ENCODE data around the gene GGCT.
"Not testable (repeated sequence)": the region's sequence is repeated elsewhere in the genome, so short reads cannot be mapped to it uniquely, and the experiment has no call there.

Gene GGCT

DNA sequence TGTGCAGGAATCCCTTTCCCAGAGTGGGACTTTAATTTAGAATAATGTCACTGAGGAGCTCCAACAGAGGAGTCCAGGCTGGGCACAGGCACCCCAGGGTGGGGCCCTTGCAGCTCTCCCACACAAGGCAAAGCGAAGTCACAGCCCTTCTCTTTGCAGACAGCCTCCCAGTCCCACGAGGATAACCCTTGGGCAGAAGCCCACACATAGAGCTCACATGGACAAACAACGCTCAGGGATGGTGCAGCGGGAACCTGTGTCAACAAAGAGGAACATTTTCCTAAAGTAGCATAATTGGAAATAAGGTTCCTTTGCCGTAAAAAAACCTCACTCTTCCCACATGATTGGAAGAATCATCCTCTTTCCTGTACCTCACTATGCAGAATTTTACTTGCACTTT is 29.3 kb upstream of the GGCT start:
- no peaks in the 10 kb centered on the region for H3F3A ChIP-seq (ENCODE audit: insufficient read depth)
- no peaks in the 10 kb centered on the region for H3K27me3 ChIP-seq (ENCODE audit: low read length)
- no peaks in the 10 kb centered on the region for H3K36me3 ChIP-seq (ENCODE audit: low read length)
- H3K4me3 ChIP-seq (ENCODE audit: insufficient read depth, low read length, poor library complexity, severe bottlenecking), result no peak overlapping the region
- no peak overlapping the region for H2AFZ ChIP-seq (ENCODE audit: low read depth, low read length, severe bottlenecking)
- H3K27ac ChIP-seq (ENCODE audit: low read depth, low read length), result no peak overlapping the region
- no peak overlapping the region for H3K4me2 ChIP-seq (ENCODE audit: low read depth, low read length, poor library complexity, severe bottlenecking)
- H3K9me2 ChIP-seq (replicated peaks; ENCODE audit: insufficient read depth, low read length), result no peaks in the 10 kb centered on the region
- no peaks in the 10 kb centered on the region for H3K79me2 ChIP-seq (ENCODE audit: insufficient read depth, low read length)
- TF ChIP-seq EZH2phosphoT487 (conservative IDR thresholded peaks at IDR 0.05; ENCODE audit: low read length), result no peak
- no peak for TF ChIP-seq CTCF (IDR thresholded peaks at IDR 0.05; ENCODE audit: insufficient read depth, low read length, poor library complexity, severe bottlenecking)
- no peaks in the 10 kb centered on the region for H4K20me1 ChIP-seq (ENCODE audit: low read depth, low read length)
- no peaks in the 10 kb centered on the region for H3K9me3 ChIP-seq (ENCODE audit: insufficient read depth, low read length)
- H3K9ac ChIP-seq (ENCODE audit: low read length), result no peak overlapping the region

DNA sequence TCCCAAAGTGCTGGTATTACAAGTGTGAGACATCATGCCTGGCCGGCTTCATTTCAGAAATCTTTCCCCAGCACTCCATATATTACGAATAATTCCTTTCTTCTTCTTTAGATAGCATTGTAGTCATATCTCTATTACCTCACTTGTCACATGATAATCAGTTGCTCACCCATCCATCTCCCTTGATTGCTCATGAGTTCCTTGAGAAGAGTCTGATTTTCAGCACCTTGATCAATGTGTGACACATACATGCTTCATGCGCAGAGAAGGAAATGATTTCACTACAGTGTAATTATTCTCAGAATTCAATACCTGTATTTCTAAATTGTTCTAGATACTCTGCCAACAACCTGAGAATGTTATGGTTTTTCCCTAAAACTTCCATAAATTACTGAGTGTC is 26.7 kb upstream of the GGCT start:
- no peaks in the 10 kb centered on the region for H3F3A ChIP-seq (ENCODE audit: insufficient read depth)
- H2AFZ ChIP-seq (ENCODE audit: low read depth, low read length, severe bottlenecking), result no peak overlapping the region
- H3K4me3 ChIP-seq (ENCODE audit: insufficient read depth, low read length, poor library complexity, severe bottlenecking), result no peak overlapping the region
- no peaks in the 10 kb centered on the region for H3K9me2 ChIP-seq (replicated peaks; ENCODE audit: insufficient read depth, low read length)
- no peak overlapping the region for H3K27ac ChIP-seq (ENCODE audit: low read depth, low read length)
- no peaks in the 10 kb centered on the region for H3K27me3 ChIP-seq (ENCODE audit: low read length)
- H3K79me2 ChIP-seq (ENCODE audit: insufficient read depth, low read length), result no peaks in the 10 kb centered on the region
- no peaks in the 10 kb centered on the region for H3K36me3 ChIP-seq (ENCODE audit: low read length)
- no peaks in the 10 kb centered on the region for H4K20me1 ChIP-seq (ENCODE audit: low read depth, low read length)
- TF ChIP-seq EZH2phosphoT487 (conservative IDR thresholded peaks at IDR 0.05; ENCODE audit: low read length) (no peak), CTCF (IDR thresholded peaks at IDR 0.05; ENCODE audit: insufficient read depth, low read length, poor library complexity, severe bottlenecking) (no peak)
- H3K9me3 ChIP-seq (ENCODE audit: insufficient read depth, low read length), result no peaks in the 10 kb centered on the region
- no peak overlapping the region for H3K9ac ChIP-seq (ENCODE audit: low read length)
- H3K4me2 ChIP-seq (ENCODE audit: low read depth, low read length, poor library complexity, severe bottlenecking), result no peak overlapping the region

- Histone ChIP-seq H2AFZ (ENCODE audit: low read depth, low read length, severe bottlenecking) (no peak overlapping the region), H3K27ac (ENCODE audit: low read depth, low read length) (no peak overlapping the region), H3K27me3 (ENCODE audit: low read length) (no peaks in the 10 kb centered on the region), H3K4me3 (ENCODE audit: insufficient read depth, low read length, poor library complexity, severe bottlenecking) (no peak overlapping the region), H3F3A (ENCODE audit: insufficient read depth) (no peaks in the 10 kb centered on the region), H3K9me3 (ENCODE audit: insufficient read depth, low read length) (no peaks in the 10 kb centered on the region), H3K9me2 (replicated peaks; ENCODE audit: insufficient read depth, low read length) (no peaks in the 10 kb centered on the region), H3K9ac (ENCODE audit: low read length) (no peak overlapping the region), H4K20me1 (ENCODE audit: low read depth, low read length) (no peaks in the 10 kb centered on the region), H3K36me3 (ENCODE audit: low read length) (no peaks in the 10 kb centered on the region), H3K4me2 (ENCODE audit: low read depth, low read length, poor library complexity, severe bottlenecking) (no peak overlapping the region), H3K79me2 (ENCODE audit: insufficient read depth, low read length) (no peaks in the 10 kb centered on the region)
- no peak for TF ChIP-seq EZH2phosphoT487 (conservative IDR thresholded peaks at IDR 0.05; ENCODE audit: low read length)
- no peak for TF ChIP-seq CTCF (IDR thresholded peaks at IDR 0.05; ENCODE audit: insufficient read depth, low read length, poor library complexity, severe bottlenecking)
Observed at GRCh38 chr7:30530373-30530772, 25.7 kb upstream of the GGCT start.

GRCh38 chr7:30528779-30529178 is 24.1 kb upstream of the GGCT start:
- Histone ChIP-seq H3K9me3 (ENCODE audit: insufficient read depth, low read length) (no peaks in the 10 kb centered on the region), H3F3A (ENCODE audit: insufficient read depth) (no peaks in the 10 kb centered on the region), H3K27me3 (ENCODE audit: low read length) (no peaks in the 10 kb centered on the region), H2AFZ (ENCODE audit: low read depth, low read length, severe bottlenecking) (no peak overlapping the region), H3K79me2 (ENCODE audit: insufficient read depth, low read length) (no peaks in the 10 kb centered on the region), H3K4me2 (ENCODE audit: low read depth, low read length, poor library complexity, severe bottlenecking) (no peak overlapping the region), H4K20me1 (ENCODE audit: low read depth, low read length) (no peaks in the 10 kb centered on the region), H3K27ac (ENCODE audit: low read depth, low read length) (no peak overlapping the region), H3K9ac (ENCODE audit: low read length) (no peak overlapping the region), H3K9me2 (replicated peaks; ENCODE audit: insufficient read depth, low read length) (no peaks in the 10 kb centered on the region), H3K4me3 (ENCODE audit: insufficient read depth, low read length, poor library complexity, severe bottlenecking) (no peak overlapping the region), H3K36me3 (ENCODE audit: low read length) (no peaks in the 10 kb centered on the region)
- TF ChIP-seq CTCF (IDR thresholded peaks at IDR 0.05; ENCODE audit: insufficient read depth, low read length, poor library complexity, severe bottlenecking) (no peak), EZH2phosphoT487 (conservative IDR thresholded peaks at IDR 0.05; ENCODE audit: low read length) (no peak)

- not testable (repeated sequence) for H3F3A ChIP-seq (ENCODE audit: insufficient read depth); H3K4me2 ChIP-seq (ENCODE audit: low read depth, low read length, poor library complexity, severe bottlenecking); H3K36me3 ChIP-seq (ENCODE audit: low read length); H4K20me1 ChIP-seq (ENCODE audit: low read depth, low read length); H3K79me2 ChIP-seq (ENCODE audit: insufficient read depth, low read length); H2AFZ ChIP-seq (ENCODE audit: low read depth, low read length, severe bottlenecking); H3K27me3 ChIP-seq (ENCODE audit: low read length); H3K27ac ChIP-seq (ENCODE audit: low read depth, low read length); H3K4me3 ChIP-seq (ENCODE audit: insufficient read depth, low read length, poor library complexity, severe bottlenecking); H3K9me3 ChIP-seq (ENCODE audit: insufficient read depth, low read length); H3K9ac ChIP-seq (ENCODE audit: low read length); H3K9me2 ChIP-seq (replicated peaks; ENCODE audit: insufficient read depth, low read length)
Observed at GRCh38 chr7:30527297-30527696, 22.7 kb upstream of the GGCT start.
